K562 (cell line): ENCODE measurements around the gene MLX. TPM values are rescaled to one million over a fixed set of nuclear protein-coding genes. Genes with fewer than 3 reads are reported as not detected.

ENCODE experiments used
- ATAC-seq: fragments of 200-7000 bp; cut with Tn5 transposase; 3 replicates; pipeline ENCODE4 v1.9.1; 2020; ENCODE audit warnings: moderate library complexity
- BruUV-seq: library from RNA; stranded (reverse); fragments of 400-500 nt; replicated peaks from 2 replicates; lab custom pipeline; 2021; lab: Mats Ljungman, UMichigan
- CTCF ChIA-PET: fragments of 300-600 bp; formaldehyde crosslinking; extraction: SDS; loops from one replicate; lab custom pipeline; 2021; ENCODE audit warnings: low intra/inter-chr PET ratio; lab: Yijun Ruan, JAX
- POLR2A ChIA-PET: fragments of 300-600, 350-650 bp; sonication (Branson Sonifier 250); formaldehyde crosslinking; extraction: SDS; loops from one replicate; lab custom pipeline; 2021; ENCODE audit warnings: antibody characterized with exemption, inconsistent platforms; lab: Yijun Ruan, JAX
- DNase-seq, 4 experiments: peaks; one replicate each; pipeline versions ENCODE4 v3.0.0 to v3.0.0-alpha.2; 2011 to 2018; ENCODE audit warnings: low spot score in 3 of 4, mixed read lengths in 3 of 4; ENCODE audit errors: extremely low read depth in 1 of 4
- FAIRE-seq: peaks from 2 replicates; lab custom pipeline; 2011; peaks lifted over from hg19 to GRCh38; lab: Jason Lieb, UNC
- H2AFZ ChIP-seq: 2 replicates; pipeline ENCODE4 v1.6.0; 2011; ENCODE audit warnings: low read depth, low read length, control low read depth, inconsistent platforms
- H3K27ac ChIP-seq: fragments of 200-600 bp; 3 replicates; pipeline ENCODE4 v1.8.0; 2011; ENCODE audit warnings: low read depth, mild to moderate bottlenecking, control low read depth, inconsistent platforms, low read length, moderate library complexity, mixed read lengths; ENCODE audit errors: extremely low read depth
- H3K27me3 ChIP-seq, 2 experiments: fragments of 300-600 bp in 1 of 2; 2 replicates in 1 of 2; 3 replicates in 1 of 2; pipeline versions ENCODE4 v1.6.0 to v1.8.0; 2011; ENCODE audit warnings: inconsistent platforms in 2 of 2, low read length in 2 of 2, mild to moderate bottlenecking in 1 of 2, mixed read lengths in 1 of 2, moderate library complexity in 1 of 2; ENCODE audit not compliant: control insufficient read depth in 2 of 2, insufficient read depth in 2 of 2
- H3K36me3 ChIP-seq: fragments of 300-600 bp; 3 replicates; pipeline ENCODE4 v1.8.0; 2011; ENCODE audit warnings: mild to moderate bottlenecking, low read length, inconsistent platforms; ENCODE audit not compliant: control insufficient read depth, insufficient read depth
- H3K4me1 ChIP-seq, 2 experiments: fragments of 200-600 bp in 1 of 2; replicated peaks in 1 of 2; 2 replicates in 1 of 2; 3 replicates in 1 of 2; pipeline versions ENCODE4 v1.5.1 to v1.8.0; 2011; ENCODE audit warnings: inconsistent platforms in 2 of 2, low read length in 2 of 2, mild to moderate bottlenecking in 1 of 2, mixed read lengths in 1 of 2, moderate library complexity in 1 of 2; ENCODE audit not compliant: control insufficient read depth in 2 of 2, insufficient read depth in 2 of 2
- H3K4me2 ChIP-seq: 2 replicates; pipeline ENCODE4 v1.6.1; 2011; ENCODE audit warnings: low read length, control low read depth, inconsistent platforms, mixed read lengths; ENCODE audit not compliant: insufficient read depth
- H3K4me3 ChIP-seq: fragments of 200-600 bp; sonication (generic), shearing (Covaris generic); 2 replicates; pipeline ENCODE4 v1.5.1; 2016; ENCODE audit warnings: control low read depth, inconsistent platforms
- H3K79me2 ChIP-seq: fragments of 200-600 bp; 3 replicates; pipeline ENCODE4 v1.8.0; 2011; ENCODE audit warnings: low read length, inconsistent platforms; ENCODE audit not compliant: control insufficient read depth, insufficient read depth
- H3K9ac ChIP-seq, 2 experiments: 2 replicates each; pipeline versions ENCODE4 v1.6.0 to v1.6.1; 2011; ENCODE audit warnings: low read depth in 2 of 2, low read length in 2 of 2, control low read depth in 1 of 2, inconsistent platforms in 1 of 2, mild to moderate bottlenecking in 1 of 2, mixed read lengths in 1 of 2; ENCODE audit not compliant: insufficient read depth in 1 of 2
- H3K9me1 ChIP-seq: one replicate; pipeline ENCODE4 v1.6.0; 2011; ENCODE audit warnings: inconsistent platforms, mild to moderate bottlenecking, low read length, moderate library complexity; ENCODE audit not compliant: control insufficient read depth, insufficient read depth
- H3K9me3 ChIP-seq: replicated peaks from 2 replicates; pipeline ENCODE4 v1.5.1; 2011; ENCODE audit warnings: low read depth, low read length, inconsistent platforms; ENCODE audit not compliant: control insufficient read depth, insufficient read depth
- H4K20me1 ChIP-seq: replicated peaks from 2 replicates; pipeline ENCODE4 v1.6.1; 2011; ENCODE audit warnings: low read length, inconsistent platforms, mixed read lengths; ENCODE audit not compliant: control insufficient read depth, insufficient read depth
- CEBPG ChIP-seq, 3 experiments: fragments of 200-800 bp in 1 of 3; sonication (Bioruptor generic) in 1 of 3; sonication (generic) in 1 of 3; formaldehyde crosslinking in 1 of 3; IDR thresholded peaks in 2 of 3; conservative IDR thresholded peaks in 1 of 3; 2 replicates each; pipeline versions ENCODE4 v1.6.1 to v1.8.0; 2016 to 2022; ENCODE audit warnings: missing compliant biosample characterization in 2 of 3, missing genetic modification characterization in 2 of 3, mild to moderate bottlenecking in 1 of 3, missing genetic modification reagents in 1 of 3
- CHAMP1 ChIP-seq: fragments of 450-650 bp; IDR thresholded peaks from 2 replicates; pipeline ENCODE4 v1.6.1; 2016; ENCODE audit warnings: mild to moderate bottlenecking
- DIDO1 ChIP-seq: fragments of 450-650 bp; IDR thresholded peaks from 2 replicates; pipeline ENCODE4 v1.6.1; 2016; ENCODE audit warnings: low read depth, missing biosample characterization, missing genetic modification characterization
- FUS ChIP-seq: fragments of 200-400 bp; formaldehyde crosslinking; optimal IDR thresholded peaks from 2 replicates; pipeline ENCODE3; 2017; ENCODE audit warnings: low read depth, low read length
- NCOA1 ChIP-seq: fragments of 450-650 bp; IDR thresholded peaks from 2 replicates; pipeline ENCODE4 v1.6.1; 2016; ENCODE audit warnings: low read depth
- NR1H2 ChIP-seq: sonication (generic); formaldehyde crosslinking; IDR thresholded peaks from 2 replicates; pipeline ENCODE4 v1.4.0; 2020; ENCODE audit warnings: mild to moderate bottlenecking, missing genetic modification reagents
- NR2C1 ChIP-seq, 2 experiments: fragments of 450-650 bp; IDR thresholded peaks; 2 replicates each; pipeline ENCODE4 v1.6.1; 2017; ENCODE audit warnings: mild to moderate bottlenecking in 2 of 2, antibody characterized with exemption in 1 of 2, inconsistent platforms in 1 of 2, missing compliant biosample characterization in 1 of 2, missing genetic modification characterization in 1 of 2
- RAD51 ChIP-seq: fragments of 450-650 bp; IDR thresholded peaks from 2 replicates; pipeline ENCODE4 v1.7.1; 2016; ENCODE audit warnings: low read depth, mild to moderate bottlenecking, borderline replicate concordance
- ZNF121 ChIP-seq: sonication (generic); formaldehyde crosslinking; conservative IDR thresholded peaks from 2 replicates; pipeline ENCODE4 v1.8.0; 2022; ENCODE audit warnings: missing genetic modification reagents
- ZNF311 ChIP-seq: fragments of 250-450 bp; sonication (Bioruptor Pico); IDR thresholded peaks from 2 replicates; pipeline ENCODE4 v1.4.0; 2020; ENCODE audit warnings: mild to moderate bottlenecking, moderate library complexity
- ZNF408 ChIP-seq: fragments of 250-450 bp; sonication (Bioruptor Pico); IDR thresholded peaks from 2 replicates; pipeline ENCODE4 v1.4.0; 2020; ENCODE audit warnings: low read depth, mild to moderate bottlenecking, moderate library complexity
- ZNF41 ChIP-seq: fragments of 250-450 bp; sonication (Bioruptor Pico); conservative IDR thresholded peaks from 2 replicates; pipeline ENCODE4 v1.4.0; 2020; ENCODE audit warnings: mild to moderate bottlenecking
- WGBS: fragments of 100-300 bp; shearing (Covaris generic); methylation state at CpG from one replicate; pipeline ENCODE4 v1.1.6; 2016; ENCODE audit warnings: low coverage, mixed read lengths; ENCODE audit not compliant: insufficient coverage; ENCODE audit errors: missing lambda C conversion rate; 5-methylcytosine and 5-hydroxymethylcytosine counted together
- in situ Hi-C: fragments of 300-500 bp; cut with MboI; formaldehyde crosslinking; loops from 4 replicates; pipeline ENCODE4 v1.15.0; 2018; ENCODE audit warnings: inconsistent platforms, mixed read lengths
- intact Hi-C: fragments of 100-400 bp; cut with micrococcal nuclease; formaldehyde crosslinking; loops from 2 replicates; pipeline ENCODE4 v1.14.2; 2022
- polyA plus RNA-seq, 8 experiments: library from polyadenylated mRNA; depleted of rRNA in 4 of 8; stranded (reverse) in 5 of 8; unstranded in 3 of 8; fragments of >200 nt; fragmentation: Nextera tagmentation in 2 of 8; fragmentation: Illumina TruSeq in 1 of 8; extraction: Ambion mirVana in 2 of 8; extraction: Trizol in 1 of 8; gene quantifications; 2 replicates each; pipeline versions ENCODE4 v1.2.1 to v1.2.3, GENCODE V29; 2011 to 2014; ENCODE audit warnings: inconsistent platforms in 1 of 8, missing spikeins in 1 of 8
- total RNA-seq, 7 experiments: library from RNA; depleted of rRNA in 6 of 7; stranded (reverse); fragments of >200 nt in 6 of 7; fragmentation: Illumina TruSeq in 2 of 7; extraction: Trizol in 2 of 7; gene quantifications; 2 replicates each; pipeline versions ENCODE4 v1.2.1 to v1.2.3, GENCODE V29; 2011 to 2021; ENCODE audit warnings: low replicate concordance in 1 of 7
- TF ChIP-seq, protein P1 (sequence below): sonication (generic); formaldehyde crosslinking; IDR thresholded peaks from 2 replicates; pipeline ENCODE4 v1.8.0; 2022; ENCODE audit warnings: mild to moderate bottlenecking, missing genetic modification reagents, borderline replicate concordance

MLX gene
- total and polyA plus RNA-seq, 9 of the 15 experiments (the other 6 are each of a cell fraction or from before 2014, with no cell fraction given), result 42.9 to 100 (median 58.9) TPM

DNA sequence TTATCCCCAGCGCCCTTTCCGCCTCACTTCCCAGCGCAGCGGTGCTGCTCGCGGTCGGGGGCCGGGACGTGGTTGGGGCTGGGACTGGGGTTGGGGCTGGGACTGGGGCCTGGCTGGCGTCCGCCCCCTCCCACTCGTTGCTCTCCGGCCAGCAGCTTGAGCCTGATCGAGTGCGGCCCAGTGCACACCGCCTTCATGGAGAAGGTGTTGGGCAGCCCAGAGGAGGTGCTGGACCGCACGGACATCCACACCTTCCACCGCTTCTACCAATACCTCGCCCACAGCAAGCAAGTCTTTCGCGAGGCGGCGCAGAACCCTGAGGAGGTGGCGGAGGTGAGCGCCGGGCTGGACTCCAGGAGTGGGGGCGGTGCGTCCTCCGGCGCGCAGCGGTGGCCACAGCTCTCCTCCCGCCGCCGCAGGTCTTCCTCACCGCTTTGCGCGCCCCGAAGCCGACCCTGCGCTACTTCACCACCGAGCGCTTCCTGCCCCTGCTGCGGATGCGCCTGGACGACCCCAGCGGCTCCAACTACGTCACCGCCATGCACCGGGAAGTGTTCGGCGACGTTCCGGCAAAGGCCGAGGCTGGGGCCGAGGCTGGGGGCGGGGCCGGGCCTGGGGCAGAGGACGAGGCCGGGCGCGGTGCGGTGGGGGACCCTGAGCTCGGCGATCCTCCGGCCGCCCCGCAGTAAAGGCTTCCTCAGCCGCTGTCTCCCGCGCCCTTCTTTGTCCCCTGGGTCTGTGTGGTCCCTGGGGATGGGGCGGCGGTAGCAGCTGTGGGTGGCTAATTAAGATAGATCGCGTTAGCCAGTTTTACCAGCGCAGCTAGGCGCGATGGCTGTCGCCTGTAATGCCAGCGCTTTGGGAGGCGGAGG, 12.4 kb upstream of the MLX start:
- in situ Hi-C loops (no loop called here), intact Hi-C loops (no loop called here)
- peak; percentile 85 for ATAC-seq
- Histone ChIP-seq H3K4me3 (peak overlapping the region; percentile 87), H2AFZ (peak overlapping the region; percentile 85), H3K79me2 (peaks cover 26% of the 10 kb centered on the region), H3K4me2 (peak overlapping the region; percentile 96), H3K9ac (peak overlapping the region; percentile 66 to 100), H3K9me3 (no peaks in the 10 kb centered on the region), H3K27ac (peak overlapping the region; percentile 91), H3K4me1 (peaks cover 18 to 45% of the 10 kb centered on the region in 2 experiments; a peak in 4 of 5 replicates), H4K20me1 (no peaks in the 10 kb centered on the region), H3K36me3 (peaks cover 4% of the 10 kb centered on the region; the same call in 1 of the 3 replicates), H3K9me1 (no peaks in the 10 kb centered on the region), H3K27me3 (no peaks in the 10 kb centered on the region)
- WGBS, result under 1% methylated on average over 66 of the region's 82 CpGs
- ChIA-PET CTCF (no interaction called here), POLR2A (interaction anchor here (0.6 to 1.3 kb wide), 6 partner anchors 17 to 371 kb away, joined by 3 to 4 read pairs (median 3); no protein-coding TSS in a partner anchor)
- peak; percentile 77 to 90 (median 82) for DNase-seq
- TSS peak; percentile 79 for BruUV-seq
- no peak for FAIRE-seq
- TF ChIP-seq FUS, result no peak
- TF ChIP-seq NCOA1, result no peak
- TF ChIP-seq ZNF121 (CRISPR knock-in tag), result no peak
- no peak for TF ChIP-seq ZNF408 (CRISPR knock-in tag)
- no peak for TF ChIP-seq DIDO1 (tag)
- no peak for TF ChIP-seq ZNF311 (CRISPR knock-in tag)
- no peak for TF ChIP-seq NR1H2
- no peak for TF ChIP-seq ZNF41 (CRISPR knock-in tag)
- TF ChIP-seq RAD51, result no peak
- TF ChIP-seq, protein P1, sequence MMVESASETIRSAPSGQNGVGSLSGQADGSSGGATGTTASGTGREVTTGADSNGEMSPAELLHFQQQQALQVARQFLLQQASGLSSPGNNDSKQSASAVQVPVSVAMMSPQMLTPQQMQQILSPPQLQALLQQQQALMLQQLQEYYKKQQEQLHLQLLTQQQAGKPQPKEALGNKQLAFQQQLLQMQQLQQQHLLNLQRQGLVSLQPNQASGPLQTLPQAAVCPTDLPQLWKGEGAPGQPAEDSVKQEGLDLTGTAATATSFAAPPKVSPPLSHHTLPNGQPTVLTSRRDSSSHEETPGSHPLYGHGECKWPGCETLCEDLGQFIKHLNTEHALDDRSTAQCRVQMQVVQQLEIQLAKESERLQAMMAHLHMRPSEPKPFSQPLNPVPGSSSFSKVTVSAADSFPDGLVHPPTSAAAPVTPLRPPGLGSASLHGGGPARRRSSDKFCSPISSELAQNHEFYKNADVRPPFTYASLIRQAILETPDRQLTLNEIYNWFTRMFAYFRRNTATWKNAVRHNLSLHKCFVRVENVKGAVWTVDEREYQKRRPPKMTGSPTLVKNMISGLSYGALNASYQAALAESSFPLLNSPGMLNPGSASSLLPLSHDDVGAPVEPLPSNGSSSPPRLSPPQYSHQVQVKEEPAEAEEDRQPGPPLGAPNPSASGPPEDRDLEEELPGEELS (CRISPR knock-in tag), result no peak
- TF ChIP-seq CHAMP1, result no peak
- TF ChIP-seq CEBPG (CRISPR knock-in tag; IDR thresholded peaks at IDR 0.05), result no peak
- TF ChIP-seq CEBPG (tag; conservative IDR thresholded peaks at IDR 0.05 in 1 of 2, IDR thresholded peaks at IDR 0.05 in 1 of 2), result no peak
- TF ChIP-seq NR2C1 (IDR thresholded peaks at IDR 0.05), result peak; percentile 78
- peak; percentile 73 for TF ChIP-seq NR2C1 (tag; IDR thresholded peaks at IDR 0.05)
